Ovary (tissue), 3 donors: ENCODE results near the gene JAG1.

Source experiments
- POLR2A ChIP-seq: fragments of 450-650 bp; IDR thresholded peaks from one replicate; pipeline ENCODE4 v1.6.1; 2017; ENCODE audit warnings: antibody characterized with exemption, mild to moderate bottlenecking, moderate library complexity
- TF ChIP-seq, protein P1 (sequence below), 3 donors: fragments of 450-650 bp in 2 of 3; fragments of 200-600 bp in 1 of 3; IDR thresholded peaks; one replicate each; pipeline versions ENCODE4 v1.5.1 to v1.8.0; 2016 to 2022; ENCODE audit warnings: antibody characterized with exemption in 3 of 3, mild to moderate bottlenecking in 1 of 3
- donor health status: DM: no; HTN: no; CAD: no.

DNA sequence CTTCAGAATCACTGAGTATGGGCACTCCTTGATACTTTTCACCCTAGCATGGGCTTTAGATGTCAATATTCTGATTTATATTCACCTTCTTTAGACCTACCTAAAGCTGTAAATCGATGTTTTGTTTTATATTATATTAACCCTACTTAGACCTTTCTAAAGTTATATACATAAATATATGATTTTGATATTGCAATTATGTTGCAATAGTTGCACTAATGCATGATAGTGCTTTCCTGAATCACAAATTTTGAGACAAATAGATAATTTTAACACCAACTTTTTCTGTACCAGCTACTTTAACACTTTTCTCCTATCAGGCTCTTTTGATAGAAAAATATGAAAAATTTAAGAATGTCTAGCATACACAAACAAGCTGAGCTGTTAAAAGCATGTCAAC lies 34.0 kb upstream of the JAG1 start:
- TF ChIP-seq, protein P1, sequence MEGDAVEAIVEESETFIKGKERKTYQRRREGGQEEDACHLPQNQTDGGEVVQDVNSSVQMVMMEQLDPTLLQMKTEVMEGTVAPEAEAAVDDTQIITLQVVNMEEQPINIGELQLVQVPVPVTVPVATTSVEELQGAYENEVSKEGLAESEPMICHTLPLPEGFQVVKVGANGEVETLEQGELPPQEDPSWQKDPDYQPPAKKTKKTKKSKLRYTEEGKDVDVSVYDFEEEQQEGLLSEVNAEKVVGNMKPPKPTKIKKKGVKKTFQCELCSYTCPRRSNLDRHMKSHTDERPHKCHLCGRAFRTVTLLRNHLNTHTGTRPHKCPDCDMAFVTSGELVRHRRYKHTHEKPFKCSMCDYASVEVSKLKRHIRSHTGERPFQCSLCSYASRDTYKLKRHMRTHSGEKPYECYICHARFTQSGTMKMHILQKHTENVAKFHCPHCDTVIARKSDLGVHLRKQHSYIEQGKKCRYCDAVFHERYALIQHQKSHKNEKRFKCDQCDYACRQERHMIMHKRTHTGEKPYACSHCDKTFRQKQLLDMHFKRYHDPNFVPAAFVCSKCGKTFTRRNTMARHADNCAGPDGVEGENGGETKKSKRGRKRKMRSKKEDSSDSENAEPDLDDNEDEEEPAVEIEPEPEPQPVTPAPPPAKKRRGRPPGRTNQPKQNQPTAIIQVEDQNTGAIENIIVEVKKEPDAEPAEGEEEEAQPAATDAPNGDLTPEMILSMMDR (IDR thresholded peaks at IDR 0.05) = no peak
- TF ChIP-seq POLR2A = no peak
